ENCODE data around the gene COMMD10.

- TF ChIP-seq CTCF (IDR thresholded peaks at IDR 0.05; ENCODE audit: low read depth, low read length) (no peak), POLR2A (IDR thresholded peaks at IDR 0.05; ENCODE audit: extremely low read depth, insufficient read length) (no peak), MYC (IDR thresholded peaks at IDR 0.05; ENCODE audit: low read depth, low read length) (no peak)
- TF ChIP-seq, protein P1, sequence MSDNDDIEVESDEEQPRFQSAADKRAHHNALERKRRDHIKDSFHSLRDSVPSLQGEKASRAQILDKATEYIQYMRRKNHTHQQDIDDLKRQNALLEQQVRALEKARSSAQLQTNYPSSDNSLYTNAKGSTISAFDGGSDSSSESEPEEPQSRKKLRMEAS (IDR thresholded peaks at IDR 0.05; ENCODE audit: low read depth, low read length), result no peak
Measured at GRCh38 chr5:116144103-116144502, 59.3 kb downstream of the COMMD10 start.
